HG03575 (cell line): ENCODE measurements around the gene EXOSC10.
"Not testable (repeated sequence)": the region's sequence is repeated elsewhere in the genome, so short reads cannot be mapped to it uniquely, and the experiment has no call there.

Experiments
- ATAC-seq: cut with Tn5 transposase; IDR thresholded peaks from one replicate; pipeline ENCODE4 v1.9.1; 2021; ENCODE audit not compliant: unreplicated experiment, insufficient number of reproducible peaks, low FRiP score; ENCODE audit errors: extremely low read depth

Gene EXOSC10

DNA sequence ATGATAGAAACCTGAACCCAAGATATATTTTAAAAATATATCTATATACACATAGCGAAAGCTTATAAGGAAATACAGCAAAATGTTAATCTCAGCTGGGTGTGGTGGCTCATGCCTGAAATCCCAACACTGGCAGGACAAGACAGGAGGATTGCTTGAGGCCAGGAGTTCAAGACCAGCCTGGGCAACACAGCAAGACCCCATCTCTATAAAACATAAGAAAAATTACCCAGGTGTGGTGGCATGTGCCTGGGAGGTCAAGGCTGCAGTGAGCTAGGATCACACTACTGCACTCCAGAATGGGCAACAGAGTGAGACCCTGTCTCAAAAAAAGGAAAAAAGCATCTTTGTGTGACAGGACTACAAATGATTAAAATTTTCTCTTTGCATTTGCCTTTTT lies 33.9 kb downstream of the EXOSC10 start:
- no peak for ATAC-seq

DNA sequence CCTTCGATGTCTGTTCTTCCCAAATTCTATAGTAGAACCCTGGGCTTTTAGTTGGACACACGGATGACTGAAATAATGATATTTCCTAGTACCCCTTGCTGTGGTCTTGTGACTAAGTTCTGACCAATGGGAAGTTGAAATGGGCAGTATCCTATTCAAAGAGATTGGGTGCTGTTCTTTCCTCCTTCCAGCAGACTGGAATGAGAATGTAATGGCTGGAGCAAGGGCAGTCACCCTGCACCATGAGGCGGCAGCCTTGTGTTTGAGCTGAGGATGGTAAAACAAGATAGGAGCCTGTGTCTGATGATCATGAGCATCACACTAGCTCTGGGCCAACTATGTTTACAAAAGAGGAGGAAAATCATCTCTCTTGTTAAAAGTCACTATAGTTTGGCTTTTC lies 34.7 kb downstream of the EXOSC10 start:
- ATAC-seq = no peak

DNA sequence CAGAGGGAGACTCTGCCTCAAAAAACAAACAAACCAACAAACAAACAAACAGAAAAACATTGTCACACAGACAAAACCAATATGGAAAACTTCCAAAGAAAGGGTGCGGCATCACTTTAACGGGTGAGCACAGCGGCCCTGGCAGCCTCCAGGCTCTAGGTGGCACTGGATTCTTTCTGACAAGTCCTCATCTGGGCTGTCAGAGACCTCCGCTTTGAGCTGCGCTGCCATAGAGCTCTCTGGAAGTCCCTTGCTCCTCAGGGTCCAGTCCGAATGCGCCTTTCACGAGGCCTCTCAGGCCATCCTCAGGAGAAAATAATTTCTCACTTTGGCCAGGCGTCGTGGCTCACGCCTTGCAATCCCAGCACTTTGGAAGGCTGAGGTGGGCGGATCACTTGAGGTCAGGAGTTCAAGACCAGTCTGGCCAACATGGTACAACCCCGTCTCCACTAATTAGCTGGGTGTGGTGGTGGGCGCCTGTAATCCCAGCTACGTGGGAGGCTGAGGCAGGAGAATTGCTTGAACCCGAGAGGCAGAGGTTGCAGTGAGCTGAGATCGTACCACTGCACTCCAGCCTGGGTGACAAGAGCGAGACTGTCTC lies 35.6 kb downstream of the EXOSC10 start:
- ATAC-seq = not testable (repeated sequence)

DNA sequence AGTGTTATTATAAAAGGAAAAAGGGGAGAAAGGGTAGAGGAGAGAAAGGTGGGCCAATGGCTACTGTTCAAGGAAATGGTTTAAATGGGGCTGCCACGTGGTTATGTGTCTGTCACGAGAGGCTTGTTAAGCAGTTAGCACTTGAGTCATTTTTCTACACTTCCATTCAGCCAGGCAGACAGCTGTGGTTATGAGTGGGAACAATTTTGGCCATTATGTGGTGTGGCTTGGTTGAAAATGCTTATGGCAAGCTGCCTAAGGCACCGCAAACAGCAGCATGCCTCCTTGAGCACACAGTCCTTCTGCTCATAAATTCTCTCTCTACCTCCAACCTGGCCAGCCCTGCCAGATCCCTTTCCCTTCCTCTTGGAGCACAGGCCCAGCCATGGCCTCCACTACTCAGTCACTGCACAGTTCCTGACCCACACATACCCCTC lies 36.7 kb downstream of the EXOSC10 start:
- ATAC-seq = no peak

DNA sequence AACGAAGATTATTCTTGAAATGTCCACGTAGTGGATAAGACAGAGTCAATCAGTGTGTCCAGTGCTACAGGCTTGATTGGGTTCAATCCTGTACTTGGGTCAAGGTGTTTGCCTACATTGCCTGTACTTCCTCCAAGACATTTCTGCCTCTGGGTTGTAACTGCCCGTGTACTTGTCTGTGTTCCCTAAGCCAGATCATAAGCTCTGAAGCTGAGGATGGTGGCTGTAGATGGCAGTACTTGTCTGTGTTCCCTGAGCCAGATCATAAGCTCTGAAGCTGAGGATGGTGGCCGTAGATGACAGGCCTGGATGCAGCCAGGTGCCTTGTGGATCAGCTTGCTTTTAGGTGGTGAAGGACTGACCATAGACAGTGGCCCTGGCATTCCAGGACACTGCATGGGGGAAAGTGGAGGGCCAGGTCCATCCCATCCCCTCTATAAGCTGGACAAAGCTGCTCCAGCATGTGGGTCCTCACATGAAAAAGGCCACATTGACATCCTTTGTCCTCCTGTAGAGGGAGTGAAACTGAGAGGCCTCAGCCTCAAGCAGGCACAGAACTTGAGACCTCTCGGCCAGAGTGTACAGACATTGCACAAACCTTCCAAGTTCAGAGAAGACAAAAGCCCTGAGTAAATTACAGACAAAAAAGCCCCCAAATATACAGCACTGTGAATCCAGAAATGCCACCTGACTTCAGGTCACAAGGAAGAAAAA lies 37.9 kb downstream of the EXOSC10 start:
- ATAC-seq = no peak

DNA sequence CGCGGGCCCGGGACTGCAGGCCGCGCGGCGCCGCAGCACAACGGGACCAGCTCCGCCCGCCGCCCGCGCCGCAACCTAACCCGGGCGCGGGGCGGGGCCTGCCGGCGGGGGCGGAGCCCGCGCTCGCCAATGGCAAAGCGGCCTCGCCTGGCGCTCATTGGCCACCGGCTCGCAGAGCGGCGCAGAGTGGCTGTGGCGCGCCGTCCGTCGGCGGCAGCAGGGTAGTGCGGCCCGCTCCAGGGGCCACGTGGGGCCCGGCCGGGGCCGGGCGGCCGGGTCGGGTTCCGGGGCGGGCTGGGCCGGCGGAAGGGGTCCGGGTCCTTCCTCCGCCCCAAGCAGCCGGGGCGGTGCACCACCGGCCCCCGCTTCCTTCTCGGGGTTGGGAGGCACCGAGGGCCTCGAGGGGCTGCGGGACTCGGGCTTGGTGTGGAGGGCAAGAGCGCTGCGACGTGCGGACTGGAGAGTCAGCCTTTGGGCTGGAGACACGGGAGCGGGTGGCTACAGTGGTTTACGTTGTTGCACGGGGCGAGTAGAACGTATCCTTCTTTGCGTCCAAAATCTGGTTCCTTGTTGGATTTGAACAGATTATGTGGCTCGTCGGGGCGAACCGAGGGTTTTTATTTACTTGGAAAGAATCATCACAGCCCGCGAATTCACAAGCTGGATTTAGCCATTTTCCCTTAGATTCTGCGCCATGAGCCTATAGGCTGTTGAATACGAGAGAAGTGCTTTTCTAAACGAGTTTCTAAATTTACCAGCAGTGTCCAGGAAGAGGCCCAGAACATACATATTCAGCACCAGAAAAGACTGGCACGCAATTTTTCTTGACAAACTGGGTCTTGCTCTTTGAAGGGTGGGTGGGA lies 39.5 kb downstream of the EXOSC10 start, which contains the start of gene SRM:
Gene SRM, minus strand, starts transcription at position 51 of the 863 bp plus-strand sequence. CDS start 75 bp downstream, outside the sequence.
- ATAC-seq = no peak

DNA sequence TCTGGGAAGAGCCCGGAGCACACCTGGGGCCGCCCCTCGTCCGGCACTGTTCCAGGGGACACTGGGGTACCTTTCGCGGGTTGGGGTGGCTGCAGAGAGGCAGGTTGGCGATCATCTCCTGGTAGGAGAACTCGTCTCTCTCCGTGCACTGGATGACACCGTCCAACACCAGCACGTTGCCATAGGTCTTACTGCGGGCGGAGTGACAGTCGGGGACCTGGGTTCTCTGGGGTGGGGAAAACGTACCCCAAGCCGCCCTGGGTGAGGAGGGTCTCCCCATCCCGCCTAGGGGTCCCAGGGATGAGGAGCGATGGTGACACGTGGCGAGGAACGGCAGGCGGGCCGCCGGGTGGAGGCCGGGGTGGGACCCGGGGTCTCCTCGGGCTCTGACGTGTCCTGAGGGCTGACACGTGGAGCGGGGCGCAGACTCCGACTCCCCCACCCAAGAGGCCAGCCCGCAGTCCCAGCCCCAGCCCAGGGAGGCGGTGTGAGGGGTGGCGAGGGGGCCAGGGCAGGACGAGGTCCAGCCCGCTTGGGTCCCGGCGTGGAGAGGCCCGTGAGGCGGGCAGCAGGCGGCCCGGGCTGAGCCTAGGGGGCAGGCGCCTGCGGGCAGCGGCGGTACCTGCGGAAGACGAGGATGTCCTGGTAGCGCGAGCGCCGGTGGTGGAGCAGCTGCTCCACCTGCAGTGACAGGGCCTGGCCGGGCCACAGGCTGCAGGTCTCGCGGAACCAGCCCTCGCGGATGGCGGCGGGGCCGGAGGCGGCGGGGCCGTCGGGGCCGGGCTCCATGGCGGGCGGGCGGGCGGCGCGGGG lies 40.3 kb downstream of the EXOSC10 start:
- no peak for ATAC-seq

DNA sequence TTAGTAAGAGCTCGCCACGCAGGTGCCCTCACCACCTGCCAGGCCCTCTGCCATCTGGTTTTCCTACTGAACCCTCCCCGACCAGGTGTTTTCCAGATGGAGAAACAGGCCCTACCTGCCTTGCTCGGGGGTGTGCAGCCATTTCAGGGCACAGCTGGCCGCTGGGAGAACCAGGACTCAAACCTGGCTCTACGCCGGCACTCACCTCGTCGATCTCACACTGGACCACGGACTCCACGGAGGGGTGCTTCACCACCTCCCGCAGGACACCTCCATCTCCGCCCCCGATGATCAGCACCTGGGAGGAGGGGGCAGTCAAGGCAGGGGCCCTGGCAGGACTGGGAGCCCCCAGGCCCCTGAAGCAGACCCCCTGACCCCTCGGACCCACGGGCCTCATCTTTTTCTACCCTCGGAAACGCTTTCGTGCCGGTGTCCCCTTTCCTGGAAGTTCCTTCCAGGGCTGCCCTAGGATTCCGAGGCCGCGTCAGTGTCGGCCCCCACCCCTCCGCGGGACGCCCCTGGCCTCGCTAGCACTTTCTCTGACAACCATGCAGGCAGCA lies 41.0 kb downstream of the EXOSC10 start:
- no peak for ATAC-seq

DNA sequence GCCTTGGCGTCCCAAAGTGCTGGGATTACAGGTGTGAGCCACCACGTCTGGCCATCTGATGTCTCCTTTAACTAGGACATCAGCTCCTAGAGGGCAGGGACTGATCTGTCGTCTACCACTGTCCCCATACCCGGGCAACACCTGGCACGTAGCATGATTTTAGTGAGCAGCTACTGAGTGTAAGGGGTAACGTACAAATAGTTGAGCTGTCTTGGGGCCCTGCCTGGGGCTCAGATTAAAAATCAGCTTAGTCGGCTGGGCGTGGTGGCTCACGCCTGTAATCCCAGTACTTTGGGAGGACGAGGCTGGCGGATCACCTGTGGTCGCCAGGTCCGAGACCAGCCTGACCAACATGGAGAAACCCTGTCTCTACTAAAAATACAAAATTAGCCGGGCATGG lies 41.6 kb downstream of the EXOSC10 start:
- ATAC-seq = no peak

DNA sequence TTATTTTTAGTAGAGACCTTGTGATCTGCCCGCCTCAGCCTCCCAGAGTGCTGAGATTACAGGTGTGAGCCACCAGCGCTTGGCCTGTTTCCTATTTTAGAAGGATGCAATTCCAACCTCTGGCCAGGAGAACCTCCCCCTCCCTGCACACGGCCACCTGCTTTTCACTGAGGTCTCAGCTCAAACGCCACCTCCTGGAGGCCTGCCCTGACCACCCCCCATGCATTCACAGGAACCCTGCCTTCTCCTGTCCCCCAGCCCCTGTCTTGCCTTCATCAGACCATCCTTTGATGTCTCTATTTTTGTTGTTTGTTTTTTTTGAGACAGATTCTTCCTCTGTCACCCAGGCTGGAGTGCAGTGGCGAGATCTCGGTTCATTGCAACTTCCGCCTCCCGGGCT lies 42.2 kb downstream of the EXOSC10 start:
- ATAC-seq = no peak

DNA sequence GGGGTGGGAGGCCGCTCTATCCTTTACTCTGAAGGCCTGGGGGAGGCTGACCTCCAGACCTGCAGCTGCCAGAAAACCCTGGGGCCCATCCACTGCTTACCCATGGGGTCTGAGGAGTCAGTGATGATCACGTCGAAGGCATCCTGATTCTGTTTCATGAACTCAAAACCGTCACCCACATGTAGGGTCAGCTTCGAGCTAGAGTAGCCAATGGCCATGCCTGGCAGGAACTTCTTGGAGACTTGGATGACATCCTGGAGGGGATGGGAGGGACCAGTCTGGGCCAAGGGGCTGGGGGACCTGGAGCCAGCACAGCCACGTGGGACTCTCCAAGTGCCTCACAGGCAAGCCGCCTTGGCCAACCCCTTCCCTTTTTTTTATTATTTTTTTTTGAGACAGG lies 43.2 kb downstream of the EXOSC10 start:
- no peak for ATAC-seq

DNA sequence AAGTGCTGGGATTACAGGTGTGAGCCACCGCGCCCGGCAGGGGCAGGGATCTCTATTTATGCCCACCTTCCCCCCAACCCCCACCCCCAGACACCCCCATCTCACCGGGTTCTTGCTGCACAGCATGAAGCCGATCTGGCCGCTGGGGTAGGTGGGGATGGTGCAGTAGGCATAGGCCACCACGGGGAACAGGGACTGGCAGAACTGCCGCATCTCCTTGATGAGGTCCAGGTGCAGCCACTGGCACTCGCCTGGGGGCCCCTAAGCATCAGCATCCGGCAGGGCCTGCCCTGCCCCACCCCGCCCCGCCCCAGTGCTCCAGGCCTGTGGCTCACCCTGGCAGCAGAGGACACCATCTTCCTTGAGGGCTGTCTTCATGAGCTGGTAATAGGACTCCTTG lies 44.0 kb downstream of the EXOSC10 start:
- ATAC-seq = no peak

DNA sequence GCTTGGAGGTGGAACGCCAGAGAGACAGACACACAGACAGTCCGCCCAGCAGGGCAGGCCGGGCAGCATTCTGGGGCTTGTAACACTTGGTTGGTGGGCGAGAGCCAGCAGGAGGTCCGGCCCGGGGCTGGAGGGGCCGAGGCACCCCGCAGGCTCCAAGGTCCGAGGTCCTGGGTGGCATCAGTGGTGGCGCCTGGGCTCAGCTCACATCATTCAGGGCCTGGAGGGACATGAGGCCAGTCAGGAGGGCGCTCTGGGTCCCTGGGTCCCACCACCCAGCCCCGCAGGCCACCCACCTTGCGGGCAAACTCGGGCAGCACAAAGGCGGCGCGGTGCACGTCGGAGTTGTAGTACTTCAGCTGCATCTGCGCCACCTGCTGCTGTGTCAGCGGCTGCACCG lies 45.0 kb downstream of the EXOSC10 start:
- no peak for ATAC-seq

DNA sequence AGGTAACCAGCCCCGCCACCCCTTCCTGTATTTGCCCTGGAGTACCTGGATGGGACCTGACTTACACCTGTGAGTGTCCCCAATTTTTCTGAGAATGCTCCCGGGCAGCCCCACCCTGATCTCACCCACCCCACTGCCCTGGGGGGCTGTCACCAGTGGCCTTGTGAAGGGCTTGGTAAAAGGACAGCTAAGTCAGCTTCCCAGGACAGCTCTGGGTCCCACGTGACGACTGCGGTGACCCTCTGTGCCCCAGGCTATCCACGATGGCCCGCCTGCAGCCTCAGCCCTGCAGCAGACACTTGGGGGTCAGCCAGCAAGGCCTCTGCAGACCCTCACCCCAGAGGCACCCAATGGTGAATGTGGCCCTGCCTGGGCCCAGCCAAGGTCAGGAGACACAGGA lies 45.5 kb downstream of the EXOSC10 start:
- ATAC-seq = no peak

DNA sequence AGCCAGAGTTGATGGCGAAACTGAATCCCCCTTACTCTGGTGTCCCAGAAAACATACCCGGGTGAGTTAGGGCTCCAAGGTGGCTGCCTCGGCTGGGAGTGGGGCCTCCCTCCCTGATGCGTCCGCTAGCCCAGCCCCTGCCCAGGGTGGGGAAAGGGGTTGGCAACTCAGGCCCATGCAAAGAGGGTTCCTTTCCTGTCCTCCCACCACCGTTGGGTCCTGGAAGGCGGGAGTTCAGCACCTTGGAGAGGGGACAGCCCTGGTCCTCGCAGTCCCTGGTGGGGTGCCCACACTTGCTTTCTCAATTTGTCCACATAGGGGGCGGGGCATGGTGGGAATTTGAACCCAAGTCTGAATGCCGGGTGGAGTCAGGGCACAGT lies 45.9 kb downstream of the EXOSC10 start:
- no peak for ATAC-seq

DNA sequence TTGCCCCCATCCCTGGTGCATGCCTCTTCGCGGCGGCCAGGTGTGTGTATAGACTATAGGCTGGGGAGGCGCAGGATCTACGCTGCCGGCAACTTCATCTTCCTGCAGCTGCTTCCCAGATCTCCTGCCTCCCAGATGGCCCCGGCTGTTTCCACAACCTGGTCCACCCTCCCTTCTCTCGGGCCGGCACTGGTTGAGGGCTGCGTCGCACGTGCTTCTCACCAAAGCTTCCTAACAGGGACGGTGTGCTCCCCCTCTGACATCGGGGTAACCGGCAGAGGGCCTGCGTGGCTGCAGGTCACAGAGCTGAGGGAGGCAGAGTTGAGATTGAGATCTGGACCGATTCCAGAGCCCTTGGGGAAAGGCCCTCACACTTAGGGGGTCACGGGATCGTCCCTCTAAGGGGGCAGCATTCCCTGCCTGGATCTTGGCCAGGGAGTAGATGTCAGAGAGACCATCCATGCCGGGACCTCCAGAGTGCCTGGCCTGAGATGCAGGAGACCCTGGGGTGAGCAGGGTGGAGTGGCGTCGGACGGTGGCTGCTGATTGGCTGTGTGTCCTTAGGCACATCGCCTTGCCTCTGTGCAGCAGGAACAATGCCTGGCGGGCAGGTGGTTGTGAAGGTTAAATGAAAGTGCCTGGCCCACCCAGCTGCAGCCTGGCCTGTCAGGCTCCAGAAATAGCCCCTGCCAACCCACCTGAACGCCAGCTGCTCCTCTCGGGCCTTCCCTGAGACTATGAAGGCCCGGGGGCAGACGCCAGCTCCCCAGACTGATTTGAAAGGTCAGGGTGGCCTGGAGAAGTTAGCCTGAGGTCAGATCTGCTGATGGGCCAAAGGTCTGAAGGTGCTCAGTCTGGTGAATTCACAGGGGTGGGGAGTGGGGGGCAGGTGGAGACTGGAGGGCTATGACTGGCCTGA lies 46.6 kb downstream of the EXOSC10 start:
- ATAC-seq = no peak

DNA sequence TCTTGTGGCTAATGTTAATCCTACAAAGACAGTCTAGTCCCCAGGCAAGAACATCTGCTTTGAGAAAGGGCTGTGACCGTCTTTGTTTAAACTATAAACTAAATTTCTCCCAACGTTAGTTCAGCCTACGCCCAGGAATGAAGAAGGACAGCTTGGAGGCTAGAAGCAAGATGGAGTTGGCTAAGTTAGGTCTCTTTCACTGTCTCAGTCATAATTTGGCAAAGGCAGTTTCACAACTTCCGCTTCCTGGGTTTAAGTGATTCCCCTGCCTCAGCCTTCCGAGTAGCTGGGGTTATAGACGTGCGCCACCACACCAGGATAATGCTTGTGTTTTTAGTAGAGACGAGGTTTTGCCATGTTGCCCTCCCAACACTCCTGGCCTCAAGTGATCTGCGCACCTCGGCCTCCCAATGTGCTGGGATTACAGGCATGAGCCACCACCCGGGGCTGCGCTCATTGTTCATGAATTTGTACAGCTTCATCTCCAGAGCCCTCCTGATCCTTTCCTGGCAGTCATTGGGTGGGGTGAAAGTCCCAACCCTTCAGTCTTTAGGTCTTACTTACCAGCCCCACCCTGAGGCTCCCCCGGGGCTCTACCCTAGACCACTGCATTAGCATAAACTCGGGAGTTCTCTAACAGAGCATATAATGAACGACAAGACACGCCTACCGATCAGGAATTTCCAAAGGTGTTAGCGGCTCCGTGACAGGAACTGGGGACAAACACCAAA lies 47.7 kb downstream of the EXOSC10 start:
- ATAC-seq = no peak
